AG04449 (cell line): ENCODE results near the gene YPEL1.

Experiments used
- CTCF ChIA-PET: fragments of 350-600 bp; formaldehyde crosslinking; extraction: SDS; loops from one replicate; lab custom pipeline; 2021; ENCODE audit warnings: antibody characterized with exemption; lab: Yijun Ruan, JAX
- POLR2A ChIA-PET: fragments of 400-600, 350-600 bp; formaldehyde crosslinking; extraction: SDS; loops from one replicate; lab custom pipeline; 2020; ENCODE audit warnings: antibody characterized with exemption, inconsistent platforms; lab: Yijun Ruan, JAX
- DNase-seq: peaks from one replicate; pipeline ENCODE4 v3.0.0-alpha.2; 2010; ENCODE audit warnings: low read depth, low spot score
- H3K4me3 ChIP-seq: 2 replicates; pipeline ENCODE4 v1.5.1; 2011; ENCODE audit warnings: low read depth, mild to moderate bottlenecking, control low read depth, low read length
- TF ChIP-seq, protein P1 (sequence below): IDR thresholded peaks from one replicate; pipeline ENCODE4 v1.5.1; 2011; ENCODE audit warnings: mild to moderate bottlenecking, moderate library complexity, low read length, control low read depth, inconsistent platforms; ENCODE audit not compliant: insufficient read depth; ENCODE audit errors: missing control alignments

Gene YPEL1

DNA sequence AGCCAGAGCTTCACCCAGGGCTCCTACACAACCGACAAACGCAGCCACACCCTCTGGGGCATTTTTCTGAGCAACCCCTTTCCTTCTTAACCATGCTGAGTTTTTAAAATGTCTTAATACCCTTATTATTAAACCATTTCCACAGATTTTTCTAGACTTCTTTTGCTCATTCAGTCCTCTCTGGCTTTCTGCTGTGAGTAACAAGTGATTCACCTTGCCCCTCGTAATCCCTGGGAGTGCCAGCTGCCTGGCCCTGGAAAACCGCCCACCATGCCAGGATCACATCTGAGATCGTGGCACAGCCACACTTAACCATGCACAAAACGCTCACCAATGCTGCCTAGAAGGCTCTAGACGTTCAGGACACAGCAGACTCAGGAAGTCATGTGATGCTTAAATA, 25.4 kb downstream of the YPEL1 start:
- POLR2A ChIA-PET, result no interaction called here
- no peak overlapping the region for H3K4me3 ChIP-seq
- CTCF ChIA-PET, result interaction anchor here (0.9 to 7.6 kb wide), 6 partner anchors 8 to 235 kb away, joined by 3 to 268 read pairs (median 4); partner anchors contain the start of gene PPM1F
- TF ChIP-seq, protein P1, sequence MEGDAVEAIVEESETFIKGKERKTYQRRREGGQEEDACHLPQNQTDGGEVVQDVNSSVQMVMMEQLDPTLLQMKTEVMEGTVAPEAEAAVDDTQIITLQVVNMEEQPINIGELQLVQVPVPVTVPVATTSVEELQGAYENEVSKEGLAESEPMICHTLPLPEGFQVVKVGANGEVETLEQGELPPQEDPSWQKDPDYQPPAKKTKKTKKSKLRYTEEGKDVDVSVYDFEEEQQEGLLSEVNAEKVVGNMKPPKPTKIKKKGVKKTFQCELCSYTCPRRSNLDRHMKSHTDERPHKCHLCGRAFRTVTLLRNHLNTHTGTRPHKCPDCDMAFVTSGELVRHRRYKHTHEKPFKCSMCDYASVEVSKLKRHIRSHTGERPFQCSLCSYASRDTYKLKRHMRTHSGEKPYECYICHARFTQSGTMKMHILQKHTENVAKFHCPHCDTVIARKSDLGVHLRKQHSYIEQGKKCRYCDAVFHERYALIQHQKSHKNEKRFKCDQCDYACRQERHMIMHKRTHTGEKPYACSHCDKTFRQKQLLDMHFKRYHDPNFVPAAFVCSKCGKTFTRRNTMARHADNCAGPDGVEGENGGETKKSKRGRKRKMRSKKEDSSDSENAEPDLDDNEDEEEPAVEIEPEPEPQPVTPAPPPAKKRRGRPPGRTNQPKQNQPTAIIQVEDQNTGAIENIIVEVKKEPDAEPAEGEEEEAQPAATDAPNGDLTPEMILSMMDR, result no peak
- DNase-seq, result no peak

DNA sequence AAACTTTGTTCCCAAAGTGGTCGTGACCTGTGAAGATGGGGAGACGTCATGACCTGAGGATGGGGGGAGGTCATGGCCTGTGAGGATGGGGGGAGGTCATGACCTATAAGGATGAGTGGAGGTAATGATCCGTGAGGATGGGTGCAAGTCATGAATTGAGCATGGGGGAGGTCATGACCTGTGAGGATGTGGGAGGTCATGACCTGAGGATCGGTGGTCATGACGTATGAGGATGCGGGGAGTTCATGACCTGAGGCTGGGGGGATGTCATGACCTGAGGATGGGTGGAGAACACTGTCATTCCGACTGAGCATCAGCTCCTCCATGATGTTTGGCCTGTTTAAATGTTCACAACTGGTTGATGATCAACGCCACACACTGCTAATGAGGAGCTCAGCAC, 25.9 kb downstream of the YPEL1 start:
- POLR2A ChIA-PET, result no interaction called here
- DNase-seq, result no peak
- no peak overlapping the region for H3K4me3 ChIP-seq
- CTCF ChIA-PET, result interaction anchor here (0.9 to 7.6 kb wide), 5 partner anchors 9 to 235 kb away, joined by 3 to 268 read pairs (median 4); partner anchors contain the start of gene PPM1F
- TF ChIP-seq, protein P1, result no peak

DNA sequence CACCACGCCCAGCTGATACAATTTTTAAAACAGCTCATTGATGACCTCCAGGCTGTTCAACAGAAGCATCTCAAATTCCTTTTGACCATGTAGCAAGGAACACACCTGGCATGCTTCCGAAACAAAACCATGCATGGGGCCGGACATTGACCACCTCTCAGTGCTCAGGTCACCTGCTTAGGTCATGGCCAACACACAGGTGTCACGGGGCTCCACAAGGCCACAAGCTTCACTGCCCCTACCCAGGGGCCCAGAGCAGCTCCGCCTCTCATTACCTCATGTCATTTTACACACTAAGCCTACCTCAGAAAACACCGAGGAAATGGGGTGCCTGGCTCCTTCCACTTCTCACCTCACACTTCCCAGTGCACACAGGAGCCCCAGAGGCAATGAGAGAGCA, 26.6 kb downstream of the YPEL1 start:
- ChIA-PET POLR2A (no interaction called here), CTCF (interaction anchor here (1.1 to 4.0 kb wide), 4 partner anchors 9 to 244 kb away, joined by 3 to 24 read pairs (median 10); partner anchors contain the start of gene PPM1F)
- DNase-seq, result no peak
- no peak overlapping the region for H3K4me3 ChIP-seq
- TF ChIP-seq, protein P1, result no peak

DNA sequence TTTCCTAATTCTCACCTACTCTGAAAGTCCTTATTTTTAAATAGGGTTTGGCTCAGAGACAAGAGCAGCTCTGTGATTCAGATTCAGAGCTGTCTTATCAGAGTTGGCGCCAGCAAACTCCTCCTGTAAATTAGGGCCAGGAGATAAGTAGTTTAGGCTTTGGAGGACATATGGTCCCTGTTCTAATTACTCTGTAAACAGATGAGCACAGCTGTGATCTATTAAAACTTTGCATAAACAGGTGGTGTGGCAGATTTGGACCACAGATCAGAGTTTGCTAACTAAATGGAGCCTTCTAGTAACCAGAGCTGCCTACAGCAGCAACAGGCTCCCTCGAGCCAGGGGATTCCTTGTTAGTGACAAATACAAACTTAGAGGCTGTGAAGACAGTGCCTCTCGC, 27.9 kb downstream of the YPEL1 start:
- TF ChIP-seq, protein P1, result no peak
- no peak for DNase-seq
- no peak overlapping the region for H3K4me3 ChIP-seq

DNA sequence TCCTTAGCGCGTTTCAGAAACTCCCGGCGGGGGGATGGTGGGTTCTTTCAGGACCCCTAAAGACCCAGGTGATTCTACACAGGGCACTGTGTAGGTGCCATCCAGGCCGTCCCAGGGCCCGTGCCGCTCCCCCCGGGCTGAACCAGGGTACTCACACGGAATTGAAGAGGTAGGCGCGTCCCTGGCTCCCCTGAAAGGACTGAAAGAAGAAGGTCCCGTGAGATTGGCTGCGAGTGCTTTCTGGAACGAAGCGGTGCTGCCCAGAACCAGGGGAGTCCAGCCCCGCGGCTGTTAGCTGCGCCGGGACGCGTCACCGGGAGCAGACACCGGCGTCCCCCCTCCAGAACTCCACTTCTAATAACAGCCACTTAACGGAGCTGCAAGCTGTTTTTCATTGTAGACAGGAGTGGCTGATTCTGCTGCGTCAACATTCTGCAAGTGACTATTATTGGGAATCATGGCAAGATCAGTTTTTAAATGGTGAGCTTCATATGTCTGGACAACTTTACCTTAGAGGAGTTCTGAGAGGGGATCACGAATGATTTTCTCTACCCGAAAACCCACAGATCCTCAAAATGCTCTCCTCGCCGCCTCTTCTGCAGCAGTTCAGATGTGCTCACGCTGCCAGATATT, 31.8 kb downstream of the YPEL1 start:
- CTCF ChIA-PET, result interaction anchor here (1.5 kb wide), 1 partner anchor 10 kb away, joined by 6 read pairs; no protein-coding TSS in a partner anchor

More for the DNA sequence above, 27.9 kb downstream of the YPEL1 start:
- POLR2A ChIA-PET, result interaction anchor here (0.5 kb wide), 1 partner anchor 19 kb away, joined by 3 read pairs; no protein-coding TSS in a partner anchor
- CTCF ChIA-PET, result interaction anchor here (0.8 to 4.0 kb wide), 6 partner anchors 8 to 245 kb away, joined by 3 to 24 read pairs (median 5); partner anchors contain the start of gene PPM1F

More for the DNA sequence above, 31.8 kb downstream of the YPEL1 start:
- no peak for DNase-seq
- H3K4me3 ChIP-seq, result no peak overlapping the region
- TF ChIP-seq, protein P1, result no peak
- POLR2A ChIA-PET, result interaction anchor here (0.6 kb wide), 1 partner anchor 75 kb away, joined by 3 read pairs; no protein-coding TSS in a partner anchor
